ENCODE results near the gene PPP1R36. TPM values are rescaled to one million over a fixed set of nuclear protein-coding genes. Genes with fewer than 3 reads are reported as not detected.

Gene PPP1R36
- total RNA-seq, 1 experiment from 2014 or later: 0.50 TPM

DNA sequence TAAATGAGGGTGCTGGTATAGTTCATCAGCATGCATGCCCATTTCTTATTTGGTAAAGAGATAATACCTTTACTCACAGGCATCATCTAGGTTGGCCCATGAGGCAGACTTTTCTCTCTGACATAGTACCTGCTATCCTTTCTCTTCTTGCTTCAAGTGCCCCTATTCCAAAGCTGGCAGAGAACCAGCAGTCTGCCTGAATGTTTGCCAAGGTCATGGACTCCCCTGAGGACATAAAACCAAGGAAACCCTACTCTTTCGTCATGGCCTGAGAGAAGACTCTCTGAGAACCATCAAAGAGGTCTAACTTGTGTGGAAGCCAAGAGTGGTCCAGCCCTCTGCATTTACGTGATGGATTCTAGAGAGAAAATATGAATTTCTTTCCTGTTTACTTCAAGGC, 11.9 kb downstream of the PPP1R36 start:
- H3K4ac ChIP-seq (ENCODE audit: low read depth, low read length): no peak overlapping the region

More for the DNA sequence above, 11.9 kb downstream of the PPP1R36 start:
- no peaks in the 10 kb centered on the region for H3K9me3 ChIP-seq (ENCODE audit: control insufficient read depth, low read depth, low read length)
- no peak overlapping the region for H2AK5ac ChIP-seq (ENCODE audit: insufficient read length, low read length)
- no peak overlapping the region for H3K4me3 Mint-ChIP-seq
- no peak overlapping the region for H2BK20ac ChIP-seq (ENCODE audit: low read depth, low read length, poor library complexity, severe bottlenecking)
- H3K18ac ChIP-seq (ENCODE audit: insufficient read length, low read depth, low read length): no peak overlapping the region
- no peak overlapping the region for H4K8ac ChIP-seq (replicated peaks; ENCODE audit: insufficient read length, low read depth, low read length)
- H3K23ac ChIP-seq (ENCODE audit: insufficient read length, low read depth, low read length): no peak overlapping the region
- H4K91ac ChIP-seq (ENCODE audit: insufficient read length, low read depth, low read length): no peak overlapping the region
- H2BK12ac ChIP-seq (ENCODE audit: insufficient read length, low read depth, low read length): no peak overlapping the region
- no peak for TF ChIP-seq CTCF (conservative IDR thresholded peaks at IDR 0.05)
- H4K20me1 ChIP-seq (ENCODE audit: control insufficient read depth, insufficient read depth, insufficient read length): no peaks in the 10 kb centered on the region
- no peaks in the 10 kb centered on the region for H3K9me3 Mint-ChIP-seq
- H3K27ac ChIP-seq (ENCODE audit: insufficient read length, low read depth, low read length): no peak overlapping the region
- H2BK120ac ChIP-seq (ENCODE audit: low read depth, low read length, poor library complexity, severe bottlenecking): no peak overlapping the region
- H3K56ac ChIP-seq (ENCODE audit: insufficient read length, low read depth, low read length): no peak overlapping the region
- H4K5ac ChIP-seq (ENCODE audit: insufficient read length, low read depth, low read length): no peak overlapping the region
- H3T11ph ChIP-seq (ENCODE audit: low read length): no peak overlapping the region
- H3K9ac ChIP-seq (ENCODE audit: extremely low read depth, insufficient read length, low read length): no peak overlapping the region
- no peaks in the 10 kb centered on the region for H3K27me3 ChIP-seq (ENCODE audit: insufficient read depth, low read length)
- no peak overlapping the region for H3K14ac ChIP-seq (ENCODE audit: insufficient read depth, low read length)
- H2BK5ac ChIP-seq (ENCODE audit: insufficient read length, low read length): no peak overlapping the region
- H2BK15ac ChIP-seq (ENCODE audit: low read depth, low read length): no peak overlapping the region
- H2AFZ ChIP-seq (ENCODE audit: low read length): no peak overlapping the region
- peaks cover 6 to 13% of the 10 kb centered on the region in 2 experiments; a peak in 3 of 4 replicates for H3K4me1 Mint-ChIP-seq
- H3K4me1 ChIP-seq (ENCODE audit: insufficient read depth, low read length): no peaks in the 10 kb centered on the region
- no peaks in the 10 kb centered on the region for H3K79me2 ChIP-seq (ENCODE audit: insufficient read depth, low read length)
- no peak for DNase-seq
- no peaks in the 10 kb centered on the region for H3K79me1 ChIP-seq (ENCODE audit: insufficient read depth, low read depth, low read length, poor library complexity, severe bottlenecking)
- H3K23me2 ChIP-seq (ENCODE audit: insufficient read length, low read depth, low read length, poor library complexity, severe bottlenecking): no peaks in the 10 kb centered on the region
- WGBS (ENCODE audit: extremely low coverage, insufficient read length, low lambda C conversion rate): no CpG with 5 or more reads among the region's 2 CpGs
- H3K36me3 Mint-ChIP-seq (ENCODE audit: insufficient read depth in 1 of 3, low read depth in 3 of 3): no peaks in the 10 kb centered on the region
- H3K27ac Mint-ChIP-seq: no peak overlapping the region
- no peak overlapping the region for H3K4me2 ChIP-seq (ENCODE audit: insufficient read depth, insufficient read length, low read length)
- no peaks in the 10 kb centered on the region; the same call in 1 of the 2 replicates for H3K27me3 Mint-ChIP-seq (ENCODE audit: low read depth)

Measured in H9 (cell line).